Right kidney (tissue), 1 donor: ENCODE measurements around the gene SIX5.
A peak's percentile ranks its signal among the peaks of the same experiment; 100 is the strongest.

Experiments
- DNase-seq: peaks from one replicate; pipeline ENCODE4 v3.0.0-alpha.2; 2016

The SIX5 gene

DNA sequence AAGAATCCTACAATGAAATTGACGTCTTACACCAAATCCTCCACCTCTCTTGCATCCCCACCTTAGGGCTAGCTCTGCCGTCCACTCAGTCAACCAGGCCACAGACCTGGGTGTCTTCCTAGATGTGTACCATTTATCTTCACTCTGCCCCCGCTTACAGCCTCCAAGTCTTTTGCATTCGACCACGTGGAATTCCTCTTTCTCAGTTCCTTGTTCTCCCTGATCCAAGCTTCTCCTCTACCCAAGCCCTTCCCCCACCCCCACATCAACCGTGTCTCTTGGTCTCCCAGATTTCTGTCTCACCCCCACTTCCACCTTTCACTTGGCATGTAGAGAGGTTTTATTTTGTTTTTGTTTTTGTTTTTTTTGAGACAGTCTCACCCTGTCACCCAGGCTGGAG lies 24.8 kb upstream of the SIX5 start:
- DNase-seq, result no peak

DNA sequence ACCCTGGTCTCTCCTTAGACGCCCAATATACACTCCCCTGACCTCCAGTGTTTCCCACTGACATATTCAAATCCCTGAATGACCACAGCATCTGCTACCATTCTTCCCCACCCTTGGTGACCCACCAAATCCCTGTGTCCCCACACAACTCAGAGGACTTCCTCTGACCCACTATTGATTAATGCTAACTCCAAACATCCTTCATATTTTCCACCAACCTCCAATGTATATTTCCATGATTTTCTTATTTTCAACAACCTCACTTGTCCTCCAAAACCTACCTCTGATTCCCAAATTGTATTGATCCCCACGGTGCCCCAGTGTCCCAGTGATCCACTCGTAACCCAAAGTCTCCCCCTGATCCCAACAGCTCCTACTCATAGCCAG lies 24.1 kb upstream of the SIX5 start:
- DNase-seq, result no peak

DNA sequence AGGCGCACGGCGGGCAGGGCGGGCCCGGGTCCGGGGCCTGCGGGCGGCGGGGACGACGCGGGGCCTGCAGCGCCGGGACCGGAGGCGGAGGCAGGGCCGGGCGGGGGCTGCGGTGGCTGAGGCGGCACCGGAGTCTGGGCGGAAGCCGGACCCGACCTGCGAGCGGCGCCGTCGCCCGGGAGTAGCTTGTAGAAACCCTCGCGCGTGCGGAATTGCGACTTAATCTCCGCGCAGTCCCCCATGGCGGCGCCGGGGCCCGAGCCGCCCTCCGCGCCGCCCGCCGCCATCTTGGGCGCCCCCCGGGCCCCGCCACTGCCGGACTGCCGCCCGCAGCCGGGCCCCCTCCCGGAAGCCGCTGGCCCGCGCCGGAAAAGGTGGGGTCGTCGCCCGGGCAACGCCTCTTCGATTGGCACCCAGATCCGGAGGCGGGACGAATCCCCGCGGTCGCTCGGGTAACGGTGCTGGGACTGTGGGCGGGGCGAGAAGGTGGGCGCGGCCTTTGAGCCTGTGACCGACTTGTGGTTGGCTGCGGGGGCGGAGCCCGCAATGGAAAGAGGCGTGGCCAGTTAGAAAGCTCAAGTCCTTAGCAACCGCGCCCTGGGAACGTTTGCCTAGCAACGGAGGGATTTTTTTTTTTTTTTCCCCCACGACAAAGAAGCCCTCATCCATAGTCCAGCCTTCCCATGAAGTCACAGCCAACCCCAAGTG lies 23.6 kb upstream of the SIX5 start, which contains the start of gene DMWD:
Gene DMWD, minus strand, starts transcription at position 376 of the 708 bp plus-strand sequence. Its CDS starts 89 bp downstream, at position 287.
- DNase-seq, result peak; percentile 94

DNA sequence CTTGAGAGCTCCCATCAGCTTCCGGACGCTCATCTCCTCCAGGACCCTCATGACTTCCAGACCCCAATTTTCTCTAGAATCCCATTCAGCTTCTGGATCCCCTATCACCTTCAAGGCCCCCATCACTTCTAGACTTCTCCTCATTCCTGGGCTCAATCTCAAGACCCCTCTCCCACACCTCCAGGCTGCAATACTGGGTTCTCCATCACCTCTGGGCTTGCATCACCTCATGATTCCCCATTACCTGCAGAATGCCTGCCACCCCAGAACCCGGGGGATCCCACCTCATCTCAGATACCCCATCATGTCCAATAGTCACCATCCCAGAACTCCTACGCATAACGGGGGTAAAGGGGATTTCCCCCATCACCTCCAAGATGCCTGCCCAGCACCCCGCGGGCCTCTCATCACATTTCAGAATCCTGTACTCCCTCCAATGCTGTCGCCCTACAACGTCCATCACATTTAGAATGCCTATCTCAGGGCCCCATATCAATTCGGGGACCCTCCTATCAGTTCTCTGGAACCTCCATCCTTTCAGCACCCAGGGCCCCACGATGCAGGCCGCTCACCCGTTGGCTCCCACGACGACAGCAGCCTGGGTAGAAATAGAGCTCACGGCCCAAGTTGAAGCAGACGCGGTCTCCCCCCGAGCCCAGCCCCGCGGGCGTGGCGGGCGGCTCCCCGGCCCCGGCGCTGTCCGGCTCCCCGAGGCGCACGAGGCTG lies 22.9 kb upstream of the SIX5 start:
- no peak for DNase-seq

DNA sequence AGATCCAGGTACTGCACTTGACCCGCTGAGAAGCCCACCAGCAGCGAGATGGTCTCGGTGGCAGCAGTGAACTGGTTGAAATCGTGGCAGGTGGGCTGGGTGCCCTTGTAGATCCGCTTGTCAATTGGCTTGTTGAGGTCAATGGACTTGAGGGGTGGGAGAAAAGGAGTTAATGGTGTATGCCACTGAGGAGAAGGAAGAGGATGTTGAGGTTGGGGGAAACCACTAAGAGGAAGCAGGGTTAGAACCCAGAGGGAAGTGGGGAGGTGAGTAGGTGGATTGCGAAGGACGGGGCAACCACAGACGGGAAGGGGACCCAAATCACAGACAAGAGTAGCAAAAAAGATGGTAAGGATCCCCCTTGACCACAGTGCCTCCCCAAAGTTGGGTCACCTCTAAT lies 21.9 kb upstream of the SIX5 start:
- no peak for DNase-seq

DNA sequence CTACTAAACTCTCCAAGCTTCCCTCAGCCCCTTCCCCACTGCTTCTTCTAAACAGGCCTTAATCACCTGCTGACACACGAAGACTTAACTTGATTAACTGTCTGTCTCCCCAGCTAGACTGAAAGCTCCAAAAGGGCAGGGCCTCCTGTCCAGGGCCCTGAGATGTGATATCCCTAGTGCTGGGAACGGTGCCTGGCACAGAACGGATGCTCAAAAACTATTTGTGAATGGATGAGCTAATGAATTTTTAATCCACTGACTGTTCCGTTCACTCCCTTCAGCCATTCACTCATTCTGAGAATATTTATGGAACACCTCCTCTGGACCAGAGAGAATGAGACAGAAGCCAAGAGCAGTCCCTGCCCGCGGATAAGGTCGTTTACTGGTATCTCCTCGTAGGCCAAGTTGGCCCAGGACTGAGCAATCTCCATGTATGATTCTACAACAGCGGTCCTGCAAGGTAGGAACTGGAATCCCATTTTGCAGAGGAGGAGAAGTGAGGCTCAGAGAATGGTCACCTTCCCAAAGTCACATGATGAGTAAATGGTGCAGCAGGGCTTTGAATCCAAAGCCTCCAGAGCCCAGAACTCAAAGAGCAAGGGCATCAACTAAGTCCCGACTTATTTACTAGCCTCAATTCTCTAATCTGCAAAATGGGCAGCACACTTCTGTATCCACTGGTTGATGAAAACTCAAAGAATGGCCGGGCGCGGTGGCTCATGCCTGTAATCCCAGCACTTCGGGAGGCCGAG lies 20.2 kb upstream of the SIX5 start:
- no peak for DNase-seq

DNA sequence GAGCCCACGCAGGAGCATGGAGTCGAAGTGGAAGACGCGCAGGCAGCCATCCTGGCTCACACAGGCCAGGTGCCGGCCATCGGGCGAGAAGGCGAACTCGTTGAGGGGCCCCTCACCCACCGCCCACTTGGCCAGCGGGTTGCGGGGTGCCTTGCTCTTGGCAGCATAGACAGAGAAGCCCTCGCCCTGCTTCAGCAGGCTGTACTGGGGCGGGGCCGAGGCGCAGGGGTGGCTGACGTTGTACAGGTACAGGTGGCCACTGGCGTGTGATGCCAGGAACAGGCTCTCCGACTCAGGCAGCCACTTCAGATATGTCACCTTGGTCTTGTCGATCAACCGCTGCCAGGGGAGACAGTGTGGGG lies 17.5 kb upstream of the SIX5 start:
- no peak for DNase-seq

DNA sequence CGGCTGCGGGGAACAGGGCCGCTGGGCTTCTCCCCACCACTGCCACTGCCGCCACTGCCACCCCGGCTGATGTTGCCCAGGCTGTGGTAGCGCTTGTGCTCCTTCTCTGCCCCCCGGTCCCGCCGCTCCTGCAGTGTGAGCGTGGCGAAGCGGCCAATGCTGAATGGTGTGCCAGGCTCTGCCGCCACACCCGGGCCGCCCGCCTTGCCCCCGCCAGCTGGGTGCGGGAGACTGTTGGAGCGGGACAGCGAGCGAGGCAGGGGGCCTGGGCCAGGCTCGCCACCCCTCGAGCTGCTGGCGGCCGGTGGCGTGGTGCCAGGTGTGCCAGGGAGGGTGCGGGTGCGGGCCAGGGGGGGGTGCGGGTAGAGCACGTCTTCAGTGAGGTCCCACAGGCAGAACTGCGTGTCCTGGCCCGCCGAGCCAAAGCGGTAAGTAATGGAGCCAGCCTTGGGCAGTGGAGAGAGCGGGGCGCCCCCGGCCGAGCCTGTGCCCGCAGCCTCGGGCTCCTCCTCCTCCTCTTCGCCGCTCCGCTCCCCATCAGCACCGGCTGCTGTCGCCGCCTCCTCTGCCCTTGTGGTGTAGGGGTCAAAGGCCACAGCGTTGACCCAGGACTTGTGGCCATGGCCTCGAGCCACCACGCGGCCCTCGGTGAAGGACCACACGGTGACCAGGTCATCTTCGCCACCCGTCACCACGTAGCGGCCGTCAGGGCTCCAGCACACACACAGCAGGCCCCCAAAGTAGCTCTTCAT lies 16.9 kb upstream of the SIX5 start:
- no peak for DNase-seq

DNA sequence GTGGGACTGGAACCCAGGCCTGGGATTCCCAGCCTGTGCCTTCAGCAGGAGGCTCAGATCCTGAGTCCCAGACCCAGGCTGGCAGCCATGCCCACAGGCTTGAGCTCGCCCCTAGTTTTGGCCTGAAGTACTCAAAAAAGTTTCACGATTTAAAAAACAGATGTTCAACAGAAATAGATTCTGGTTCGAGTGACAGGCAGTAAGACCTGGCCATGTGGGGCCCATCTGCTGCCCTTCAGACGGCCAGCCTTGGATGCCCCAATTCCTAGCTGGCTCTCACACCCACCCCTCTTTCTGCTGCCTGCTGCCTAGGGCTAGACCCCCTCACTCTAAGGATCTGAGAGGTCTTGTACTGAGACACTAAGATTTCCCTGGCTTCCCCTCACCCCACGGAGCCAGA lies 16.0 kb upstream of the SIX5 start:
- DNase-seq, result no peak

DNA sequence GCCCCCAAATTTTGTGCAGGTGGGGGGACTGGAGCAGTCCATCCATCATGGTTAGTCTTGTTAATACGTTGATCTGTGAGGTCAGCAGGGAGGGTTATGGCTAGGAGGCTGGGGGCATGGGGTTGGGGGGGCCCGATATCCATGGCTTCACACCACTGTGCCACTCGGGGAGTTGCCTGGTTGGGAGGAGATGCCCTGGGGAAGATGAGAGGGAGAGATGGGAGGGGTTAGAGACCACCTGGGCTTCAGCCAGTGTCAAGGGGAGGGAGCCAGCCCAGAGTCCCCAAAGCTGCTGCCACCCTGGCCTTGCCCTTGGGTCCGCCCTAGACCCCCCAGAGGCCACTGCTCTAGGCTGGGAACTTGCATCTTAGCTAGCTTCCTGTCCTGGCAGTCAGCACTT lies 15.0 kb upstream of the SIX5 start:
- DNase-seq, result no peak

DNA sequence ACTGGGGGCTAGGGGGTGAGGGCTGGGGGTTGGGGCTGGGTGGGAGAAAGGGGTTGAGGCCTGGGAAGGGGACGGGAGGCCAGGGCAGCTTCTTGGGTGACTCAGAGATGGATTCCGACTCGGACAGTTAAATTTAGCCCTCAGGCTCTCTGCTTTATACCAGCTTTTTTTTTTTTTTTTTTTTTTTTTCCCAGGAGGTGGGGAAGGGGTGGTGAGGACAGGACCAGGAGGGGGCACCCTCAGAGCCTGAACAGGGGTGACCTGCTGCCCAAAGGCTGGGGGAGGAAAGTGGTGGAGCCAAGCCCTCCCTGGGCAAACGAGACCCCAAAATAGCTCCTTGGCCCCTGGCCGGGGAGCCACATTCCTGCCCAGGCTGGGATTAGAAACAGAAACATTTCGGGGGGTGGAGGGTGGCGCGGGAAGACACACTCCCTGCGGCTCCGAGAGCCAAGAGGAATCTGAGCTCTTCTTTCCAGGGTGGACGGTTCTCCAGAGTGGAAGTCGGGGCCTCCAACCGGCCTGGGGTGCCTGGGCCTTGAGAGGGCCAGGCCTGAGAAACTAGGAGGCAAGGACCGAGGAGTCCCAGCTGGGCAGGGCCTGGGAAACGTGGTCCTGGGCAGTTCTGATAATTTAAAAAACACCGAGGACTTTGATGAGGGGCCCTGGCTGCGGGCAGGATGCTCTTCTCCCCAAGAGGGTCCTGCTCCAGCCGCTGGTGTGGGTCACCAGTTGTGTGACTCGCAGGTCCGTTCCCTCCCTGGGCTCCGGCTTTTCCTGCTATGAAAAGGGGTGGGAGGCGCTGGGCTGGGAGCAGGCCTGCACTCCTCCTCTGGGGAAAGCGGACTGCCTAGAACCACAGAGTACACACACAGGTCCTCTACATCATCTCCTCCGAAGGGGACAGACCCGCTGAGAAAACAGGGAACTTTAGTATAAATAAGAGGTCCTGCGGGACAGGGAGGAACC lies 14.1 kb upstream of the SIX5 start:
- no peak for DNase-seq

DNA sequence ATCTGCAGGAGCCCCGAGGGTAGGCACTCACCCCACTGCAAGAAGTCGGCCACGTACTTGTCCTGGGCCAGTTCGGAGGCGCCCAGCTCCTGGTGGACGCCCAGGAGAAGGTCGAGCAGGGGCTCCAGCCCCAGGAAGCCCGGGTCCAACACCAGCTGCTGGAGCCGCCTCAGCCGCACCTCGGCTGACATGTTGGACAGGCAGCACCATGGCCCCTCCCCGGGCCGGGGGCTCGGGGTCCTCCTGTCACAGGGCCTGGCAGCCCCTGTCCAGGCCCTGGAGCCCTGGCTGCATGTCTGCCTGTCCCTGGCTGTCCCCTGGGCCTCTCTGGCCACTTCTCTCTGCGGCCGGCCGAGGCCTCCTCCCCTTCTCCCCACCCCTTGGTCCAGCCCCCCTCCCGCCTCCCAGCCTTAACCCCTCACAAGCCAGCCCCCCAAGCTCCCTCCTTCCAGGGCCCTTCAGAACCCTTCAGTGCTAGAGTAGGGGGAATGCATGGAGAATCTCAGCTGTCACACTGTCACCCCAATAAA lies 13.2 kb upstream of the SIX5 start, which contains the start of gene DMPK:
Gene DMPK, minus strand, starts transcription at position 329 of the 530 bp plus-strand sequence. Its CDS starts 138 bp downstream, at position 191.
- no peak for DNase-seq

DNA sequence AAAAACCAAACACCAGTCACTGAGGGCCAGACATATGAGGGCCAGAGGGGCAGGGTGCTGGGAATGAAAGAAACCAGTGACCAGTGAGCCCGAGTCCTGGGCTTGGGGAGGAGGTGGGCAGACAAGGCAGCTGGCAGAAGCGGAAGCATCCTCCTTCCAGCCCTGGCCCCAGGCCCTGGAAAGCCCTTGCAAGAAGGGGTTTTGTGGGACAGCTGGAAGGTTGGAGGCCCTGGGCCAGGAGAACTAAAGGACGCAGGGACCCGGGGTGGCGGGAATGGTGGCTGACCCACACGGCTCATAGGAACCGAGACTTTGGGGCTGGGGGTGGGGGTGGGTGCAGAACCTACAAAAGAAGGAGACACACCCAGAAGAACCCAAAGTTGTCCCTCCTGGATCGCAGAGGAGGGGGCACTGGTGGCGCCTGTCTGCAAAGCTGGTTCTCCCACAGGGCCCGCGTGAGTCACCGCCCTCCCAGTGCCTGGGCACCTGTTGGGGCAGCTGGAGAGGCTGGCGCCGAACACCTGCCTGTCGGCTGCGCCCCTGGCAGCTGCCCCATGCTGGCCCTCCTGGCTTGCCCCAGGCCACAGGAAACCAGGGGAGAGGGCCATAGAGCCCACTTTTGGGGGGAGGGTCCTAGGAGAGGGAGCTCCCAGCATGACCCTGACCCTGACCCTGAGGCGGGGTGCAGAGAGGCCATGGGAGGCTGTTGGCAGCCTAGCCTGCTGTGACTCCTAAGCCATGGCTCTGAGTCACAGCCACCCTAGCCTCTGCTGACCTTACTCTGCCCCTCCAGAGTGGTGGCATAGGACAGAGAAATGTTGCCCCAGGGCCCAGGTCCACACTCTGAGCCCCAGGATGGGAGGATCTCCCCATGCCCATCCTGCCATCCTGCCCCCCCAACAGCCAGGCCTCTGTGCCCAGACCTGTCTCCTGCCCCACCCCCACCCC lies 12.4 kb upstream of the SIX5 start:
- no peak for DNase-seq

DNA sequence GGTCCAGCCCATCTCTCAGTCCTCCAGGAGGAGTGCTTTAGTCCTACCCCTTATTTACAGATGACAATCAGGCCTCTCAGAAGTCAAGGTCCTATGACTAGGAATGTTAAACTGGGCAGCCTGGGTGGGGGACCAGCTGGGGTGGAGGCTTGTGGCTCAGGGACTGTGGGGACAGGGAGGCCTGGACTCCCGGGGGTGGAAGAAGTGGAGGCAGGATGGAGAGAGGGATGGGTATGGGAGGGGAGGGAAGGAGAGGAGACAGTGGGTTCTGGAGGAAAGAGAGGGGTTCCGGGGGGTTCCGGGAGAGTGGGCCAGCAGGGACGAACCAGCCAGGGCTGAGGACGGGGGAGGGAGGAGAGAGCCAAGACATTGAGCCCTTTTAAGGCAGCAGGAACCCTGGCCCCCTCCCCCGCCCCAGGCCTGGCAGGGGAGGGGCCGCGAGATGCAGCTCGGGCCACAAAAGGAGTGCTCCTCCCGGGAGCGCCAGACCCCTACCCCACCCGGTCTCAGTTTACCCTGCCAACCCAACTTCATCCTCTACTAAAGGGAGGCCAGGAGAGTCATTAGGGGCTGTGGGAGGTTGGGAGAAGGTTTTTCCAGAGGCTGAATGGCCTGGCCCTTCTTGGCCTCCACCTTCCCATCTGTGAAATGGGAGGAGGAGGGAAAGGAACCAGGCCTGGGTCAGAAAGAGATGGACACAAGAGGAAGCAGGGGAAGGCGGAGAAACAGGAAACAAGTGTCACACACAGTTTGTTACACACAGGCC lies 11.6 kb upstream of the SIX5 start:
- no peak for DNase-seq

DNA sequence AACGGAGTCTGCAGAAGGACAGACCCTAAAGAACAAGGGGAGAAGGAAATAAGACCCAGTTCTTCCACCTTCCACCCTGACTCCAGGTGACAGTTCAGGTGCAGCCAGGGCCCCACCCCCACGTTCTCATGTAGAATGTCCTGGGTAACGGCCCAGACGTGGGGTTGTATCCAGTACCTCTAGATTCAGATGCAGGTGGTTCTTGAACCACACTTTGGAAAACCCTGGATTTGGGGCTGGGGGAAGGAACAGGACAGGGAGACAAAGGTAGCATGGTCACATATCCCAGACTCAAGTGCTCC lies 11.0 kb upstream of the SIX5 start:
- DNase-seq, result no peak

DNA sequence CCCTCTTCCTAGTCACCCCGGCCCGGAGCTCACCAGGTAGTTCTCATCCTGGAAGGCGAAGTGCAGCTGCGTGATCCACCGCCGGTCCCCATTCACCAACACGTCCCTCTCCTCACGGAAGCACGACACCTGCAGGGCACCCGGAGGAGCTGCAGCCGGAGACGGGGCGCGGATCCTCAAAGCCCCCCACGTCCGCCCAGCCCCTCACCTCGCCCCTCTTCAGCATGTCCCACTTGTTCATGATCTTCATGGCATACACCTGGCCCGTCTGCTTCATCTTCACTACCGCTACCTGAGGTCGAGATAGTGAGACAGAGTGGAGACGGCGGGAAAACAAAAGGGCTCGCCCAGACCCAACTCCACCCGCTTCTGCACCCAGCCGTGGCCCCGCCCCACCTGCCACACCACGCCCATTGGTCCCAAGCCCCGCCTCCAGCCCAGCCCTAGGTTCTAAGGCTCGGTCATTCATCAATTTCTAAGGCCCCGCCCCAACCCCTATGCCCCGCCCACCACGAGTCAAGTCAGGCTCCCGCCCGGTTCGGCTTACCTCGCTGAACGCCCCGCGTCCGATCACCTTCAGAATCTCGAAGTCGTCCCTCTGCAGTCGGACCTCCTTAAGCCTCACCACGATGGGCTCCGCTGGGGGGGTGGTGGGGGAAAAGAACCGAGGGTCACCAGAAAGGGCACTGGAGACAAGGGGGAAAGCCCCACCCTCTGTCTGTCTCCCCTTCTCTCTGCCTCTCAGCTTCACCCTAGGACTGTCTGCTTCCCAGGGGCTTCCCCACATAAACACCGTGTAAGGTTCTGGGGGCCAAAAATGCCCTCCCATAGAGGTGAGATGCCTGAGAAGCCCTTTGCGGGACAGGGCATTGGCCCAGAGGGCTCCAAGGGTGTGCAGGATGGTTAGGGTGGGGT lies 10.4 kb upstream of the SIX5 start:
- peak; percentile 84 for DNase-seq

DNA sequence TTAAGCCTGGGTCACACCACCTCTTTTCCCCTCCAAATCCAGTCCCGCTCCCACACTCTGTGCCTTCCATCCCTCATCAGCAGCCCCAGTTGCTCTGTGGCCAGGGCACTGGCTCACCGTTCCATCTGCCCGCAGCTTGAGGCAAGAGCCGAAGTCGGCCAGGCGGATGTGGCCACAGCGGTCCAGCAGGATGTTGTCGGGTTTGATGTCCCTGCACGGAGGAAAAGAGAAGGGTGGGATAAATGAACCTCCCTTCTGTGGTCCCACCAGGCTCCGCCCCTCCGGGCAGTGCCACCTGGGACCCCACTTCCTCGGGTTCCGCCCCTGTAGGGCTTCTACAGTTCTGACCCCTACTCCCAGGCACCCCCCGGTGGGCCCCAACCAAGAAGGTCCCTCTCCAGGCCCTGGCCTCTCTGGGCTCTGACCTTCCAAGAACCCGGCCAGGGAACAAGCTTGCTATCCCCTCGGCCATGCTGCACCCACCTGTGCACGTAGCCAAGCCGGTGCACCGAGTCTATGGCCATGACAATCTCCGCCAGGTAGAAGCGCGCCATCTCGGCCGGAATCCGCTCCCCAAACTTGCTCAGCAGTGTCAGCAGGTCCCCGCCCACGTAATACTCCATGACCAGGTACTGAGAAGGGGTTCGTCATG lies 9.1 kb upstream of the SIX5 start:
- no peak for DNase-seq
